ENCODE results near the gene SOX30.

Gene SOX30

DNA sequence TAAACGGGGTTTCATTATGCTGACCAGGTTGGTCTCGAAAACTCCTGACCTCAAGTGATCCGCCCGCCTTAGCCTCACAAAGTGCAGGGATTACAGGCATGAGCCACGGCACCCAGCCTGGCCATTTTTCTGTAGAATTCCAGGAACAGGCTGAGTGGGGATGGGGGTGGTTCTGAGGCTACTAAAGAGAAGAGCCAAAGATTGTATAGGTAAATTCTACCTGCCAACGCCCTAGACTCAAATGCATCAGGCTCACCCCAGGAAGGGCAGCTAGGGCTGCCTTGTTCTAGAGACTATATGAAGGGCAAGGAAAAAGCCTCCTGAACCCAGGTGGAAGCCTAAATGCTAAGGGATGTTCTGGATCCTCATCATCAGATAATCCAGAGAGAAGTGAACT is 17.5 kb upstream of the SOX30 start:
- Histone ChIP-seq H3K9me3 (ENCODE audit: low read depth, low read length) (no peaks in the 10 kb centered on the region), H3K4me3 (no peak overlapping the region), H3K27ac (no peak overlapping the region), H3K36me3 (ENCODE audit: insufficient read depth, low read length) (no peaks in the 10 kb centered on the region), H3K9ac (ENCODE audit: insufficient read length) (no peak overlapping the region)
- DNase-seq (ENCODE audit: low read depth, low spot score), result no peak
- TF ChIP-seq FOXP2 (optimal IDR thresholded peaks at IDR 0.05; ENCODE audit: control extremely low read depth, extremely low read length, insufficient read depth) (no peak), POLR2AphosphoS5 (IDR thresholded peaks at IDR 0.05; ENCODE audit: borderline replicate concordance, low read depth, low read length) (no peak), EZH2 (IDR thresholded peaks at IDR 0.05) (no peak)

DNA sequence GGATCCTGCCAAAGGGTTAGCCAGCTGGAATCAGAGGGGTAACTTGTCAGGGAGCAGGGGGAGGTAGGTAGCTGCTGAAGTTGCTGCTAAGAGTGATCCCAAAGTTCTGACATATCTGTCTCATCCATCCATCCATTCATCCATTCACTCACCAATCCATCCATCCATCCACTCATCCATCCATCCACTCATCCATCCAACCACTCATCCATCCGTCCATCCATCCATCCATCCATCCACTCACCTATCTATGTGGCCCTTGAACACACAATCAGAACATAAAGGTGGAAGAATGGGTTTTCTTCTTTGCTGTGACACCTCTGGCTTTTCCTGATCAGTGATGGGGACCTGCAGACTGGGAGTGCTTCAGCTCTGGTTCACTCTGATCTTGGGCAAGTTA is 16.1 kb upstream of the SOX30 start:
- TF ChIP-seq POLR2AphosphoS5 (IDR thresholded peaks at IDR 0.05; ENCODE audit: borderline replicate concordance, low read depth, low read length) (no peak), EZH2 (IDR thresholded peaks at IDR 0.05) (no peak), FOXP2 (optimal IDR thresholded peaks at IDR 0.05; ENCODE audit: control extremely low read depth, extremely low read length, insufficient read depth) (no peak)

DNA sequence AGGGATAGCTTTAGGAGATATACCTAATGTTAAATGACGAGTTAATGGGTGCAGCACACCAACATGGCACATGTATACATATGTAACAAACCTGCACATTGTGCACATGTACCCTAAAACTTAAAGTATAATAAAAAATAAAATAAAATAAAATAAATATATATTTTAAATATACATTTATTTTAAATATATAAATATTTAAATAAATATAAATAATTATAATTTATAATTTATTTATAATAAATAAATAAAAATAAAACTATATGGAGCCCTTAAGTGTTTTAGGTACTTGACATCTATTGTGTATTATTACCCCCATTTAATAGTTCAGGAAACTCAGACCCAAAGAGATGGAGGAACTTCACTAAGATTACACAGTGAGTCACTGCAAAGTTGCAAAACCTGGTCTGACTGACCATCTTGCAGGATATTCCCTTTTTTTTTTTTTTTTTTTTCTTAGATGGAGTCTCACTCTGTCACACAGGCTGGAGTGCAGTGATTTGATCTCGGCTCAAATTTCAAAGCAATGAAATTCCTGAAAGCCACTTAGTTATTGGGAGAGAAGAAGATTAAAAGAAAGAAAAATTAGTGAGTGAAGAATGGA is 13.3 kb upstream of the SOX30 start:
- H3K9me3 ChIP-seq (ENCODE audit: low read depth, low read length), result no peaks in the 10 kb centered on the region
- no peaks in the 10 kb centered on the region for H3K36me3 ChIP-seq (ENCODE audit: insufficient read depth, low read length)
- no peak for DNase-seq (ENCODE audit: low read depth, low spot score)
- no peak overlapping the region for H3K4me3 ChIP-seq
- TF ChIP-seq EZH2 (IDR thresholded peaks at IDR 0.05), result no peak
- H3K27ac ChIP-seq, result no peak overlapping the region
- H3K9ac ChIP-seq (ENCODE audit: insufficient read length), result no peak overlapping the region

More for the DNA sequence above, 16.1 kb upstream of the SOX30 start:
- no peak overlapping the region for H3K9ac ChIP-seq (ENCODE audit: insufficient read length)
- no peaks in the 10 kb centered on the region for H3K36me3 ChIP-seq (ENCODE audit: insufficient read depth, low read length)
- H3K4me3 ChIP-seq, result no peak overlapping the region
- H3K27ac ChIP-seq, result no peak overlapping the region
- no peaks in the 10 kb centered on the region for H3K9me3 ChIP-seq (ENCODE audit: low read depth, low read length)
- no peak for DNase-seq (ENCODE audit: low read depth, low spot score)

DNA sequence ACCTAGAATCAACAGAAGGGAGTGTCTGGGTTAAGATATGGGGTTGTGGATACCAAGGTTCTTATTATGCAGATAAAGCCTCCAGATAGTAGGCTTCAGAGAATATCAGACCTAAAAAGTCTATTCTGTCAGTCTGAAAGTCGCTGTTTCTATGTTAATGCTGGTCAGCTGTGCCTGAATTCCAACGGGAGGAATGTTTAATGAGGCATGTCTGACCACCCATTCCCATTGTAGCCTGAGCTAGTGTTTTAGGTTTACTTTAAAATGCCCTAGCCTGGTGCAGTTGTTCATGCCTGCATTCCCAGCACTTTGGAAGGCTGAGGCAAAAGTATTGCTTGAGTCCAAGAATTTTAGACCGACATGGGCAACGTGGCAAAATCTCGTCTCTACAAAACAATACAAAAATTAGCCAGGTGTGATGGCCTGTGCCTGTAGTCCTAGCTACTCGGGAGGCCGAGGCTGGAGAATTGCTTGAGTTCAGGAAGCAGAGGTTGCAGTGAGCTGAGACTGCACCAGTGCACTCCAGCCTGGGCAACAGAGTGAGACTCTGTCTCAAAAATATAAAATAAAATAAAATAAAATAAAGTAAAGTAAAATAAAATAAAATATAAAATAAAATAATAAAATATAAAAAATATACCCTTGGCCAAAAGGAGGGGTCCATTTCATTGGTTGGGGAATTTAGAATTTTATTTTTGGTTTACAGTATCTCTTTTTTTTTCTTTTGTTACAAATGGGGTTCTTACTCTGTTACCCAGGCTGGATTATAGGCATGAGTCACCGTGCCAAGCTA is 7.8 kb upstream of the SOX30 start:
- no peaks in the 10 kb centered on the region for H3K36me3 ChIP-seq (ENCODE audit: insufficient read depth, low read length)
- no peak for DNase-seq (ENCODE audit: low read depth, low spot score)
- 0 out of 2 replicates have a peak, but pooled peaks cover 4% of the 10 kb centered on the region for H3K9me3 ChIP-seq (ENCODE audit: low read depth, low read length)
- no peak for TF ChIP-seq FOXP2 (optimal IDR thresholded peaks at IDR 0.05; ENCODE audit: control extremely low read depth, extremely low read length, insufficient read depth)
- no peak for TF ChIP-seq EZH2 (IDR thresholded peaks at IDR 0.05)
- TF ChIP-seq POLR2AphosphoS5 (IDR thresholded peaks at IDR 0.05; ENCODE audit: borderline replicate concordance, low read depth, low read length), result no peak
- no peak overlapping the region for H3K9ac ChIP-seq (ENCODE audit: insufficient read length)
- no peak overlapping the region for H3K27ac ChIP-seq
- H3K4me3 ChIP-seq, result no peak overlapping the region

DNA sequence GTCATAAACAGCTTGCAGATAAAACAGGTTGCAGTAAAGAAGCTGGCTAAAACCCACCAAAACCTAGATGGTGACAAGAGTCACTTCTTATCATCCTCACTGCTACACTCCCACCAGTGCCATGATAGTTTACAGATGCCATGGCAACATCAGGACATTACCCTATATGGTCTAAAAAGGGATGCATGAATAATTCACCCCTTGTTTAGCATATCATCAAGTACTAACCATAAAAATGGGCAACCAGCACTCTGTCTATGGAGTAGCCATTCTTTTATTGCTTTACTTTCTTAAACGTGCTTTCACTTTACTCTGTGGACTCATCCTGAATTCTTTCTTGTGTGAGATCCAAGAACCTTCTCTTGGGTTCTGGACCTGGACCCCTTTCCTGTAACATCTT is 6.7 kb upstream of the SOX30 start:
- Histone ChIP-seq H3K36me3 (ENCODE audit: insufficient read depth, low read length) (no peaks in the 10 kb centered on the region), H3K27ac (no peak overlapping the region), H3K9ac (ENCODE audit: insufficient read length) (no peak overlapping the region), H3K9me3 (ENCODE audit: low read depth, low read length) (0 out of 2 replicates have a peak, but pooled peaks cover 4% of the 10 kb centered on the region), H3K4me3 (no peak overlapping the region)
- no peak for TF ChIP-seq FOXP2 (optimal IDR thresholded peaks at IDR 0.05; ENCODE audit: control extremely low read depth, extremely low read length, insufficient read depth)
- no peak for TF ChIP-seq POLR2AphosphoS5 (IDR thresholded peaks at IDR 0.05; ENCODE audit: borderline replicate concordance, low read depth, low read length)
- TF ChIP-seq EZH2 (IDR thresholded peaks at IDR 0.05), result no peak
- DNase-seq (ENCODE audit: low read depth, low spot score), result no peak

DNA sequence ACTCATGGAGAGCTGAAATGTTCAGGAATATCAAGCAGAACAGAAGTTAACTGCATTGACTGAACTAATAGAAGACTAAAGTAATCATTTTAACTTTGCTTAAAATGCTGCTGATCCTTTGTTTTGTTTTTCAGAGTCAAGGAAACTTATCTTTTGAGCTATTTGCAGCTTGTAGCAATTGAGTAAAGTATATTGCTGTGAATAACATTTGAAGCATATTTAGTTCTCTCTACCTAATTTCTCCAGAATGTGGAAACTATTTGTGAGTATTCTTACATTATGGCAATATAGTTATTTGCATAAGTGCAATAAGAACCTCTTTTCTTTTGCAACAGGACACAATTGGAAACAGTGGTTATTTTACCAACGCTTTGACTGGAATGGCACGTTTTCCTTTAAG is 5.3 kb upstream of the SOX30 start:
- DNase-seq (ENCODE audit: low read depth, low spot score), result no peak
- H3K9me3 ChIP-seq (ENCODE audit: low read depth, low read length), result 0 out of 2 replicates have a peak, but pooled peaks cover 4% of the 10 kb centered on the region
- no peak overlapping the region for H3K4me3 ChIP-seq
- TF ChIP-seq EZH2 (IDR thresholded peaks at IDR 0.05), result no peak
- TF ChIP-seq FOXP2 (optimal IDR thresholded peaks at IDR 0.05; ENCODE audit: control extremely low read depth, extremely low read length, insufficient read depth), result no peak
- TF ChIP-seq POLR2AphosphoS5 (IDR thresholded peaks at IDR 0.05; ENCODE audit: borderline replicate concordance, low read depth, low read length), result no peak
- H3K27ac ChIP-seq, result no peak overlapping the region
- no peak overlapping the region for H3K9ac ChIP-seq (ENCODE audit: insufficient read length)
- H3K36me3 ChIP-seq (ENCODE audit: insufficient read depth, low read length), result no peaks in the 10 kb centered on the region

DNA sequence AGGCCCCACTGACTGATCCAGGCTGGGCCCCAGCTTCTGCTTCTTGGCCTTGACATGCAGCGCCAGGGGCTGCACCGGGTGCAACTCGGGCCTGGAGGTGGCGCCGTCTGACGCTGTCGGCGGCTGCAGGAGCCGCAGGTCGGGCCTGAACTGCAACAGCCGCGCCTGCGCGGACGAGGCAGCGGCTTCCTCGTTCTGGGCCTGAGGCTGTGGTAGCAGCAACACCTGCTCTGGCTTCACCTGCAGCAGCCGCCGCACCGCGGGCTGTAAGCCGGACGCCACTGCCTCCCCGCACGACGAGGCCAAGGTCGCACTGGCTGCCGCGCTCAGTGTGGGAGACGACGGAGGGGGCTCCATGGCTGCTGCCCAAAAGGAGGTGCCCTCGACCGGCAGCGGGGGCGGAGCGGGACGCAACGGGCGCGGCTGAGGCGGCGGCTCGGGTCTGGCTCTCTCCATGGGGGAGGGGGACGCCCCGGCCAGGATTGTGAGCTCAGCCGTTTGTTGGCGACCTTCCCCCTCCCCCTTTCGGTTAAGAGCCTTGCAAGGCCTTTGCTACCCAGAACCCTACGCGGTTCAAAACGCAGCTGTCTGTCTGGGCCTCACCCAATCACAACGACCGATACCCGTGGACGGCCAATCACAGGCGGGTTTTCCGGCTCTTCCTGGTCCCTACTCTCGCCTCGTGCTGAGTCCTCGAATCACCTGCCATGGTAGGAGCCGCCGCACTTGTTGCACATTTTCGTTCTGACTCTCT is 438 bp downstream of the SOX30 start:
- Histone ChIP-seq H3K27ac (no peak overlapping the region), H3K9ac (ENCODE audit: insufficient read length) (no peak overlapping the region), H3K36me3 (ENCODE audit: insufficient read depth, low read length) (no peaks in the 10 kb centered on the region), H3K9me3 (ENCODE audit: low read depth, low read length) (no peaks in the 10 kb centered on the region), H3K4me3 (no peak overlapping the region)
- TF ChIP-seq POLR2AphosphoS5 (IDR thresholded peaks at IDR 0.05; ENCODE audit: borderline replicate concordance, low read depth, low read length), result no peak
- no peak for TF ChIP-seq EZH2 (IDR thresholded peaks at IDR 0.05)
- no peak for TF ChIP-seq FOXP2 (optimal IDR thresholded peaks at IDR 0.05; ENCODE audit: control extremely low read depth, extremely low read length, insufficient read depth)
- DNase-seq (ENCODE audit: low read depth, low spot score), result no peak

DNA sequence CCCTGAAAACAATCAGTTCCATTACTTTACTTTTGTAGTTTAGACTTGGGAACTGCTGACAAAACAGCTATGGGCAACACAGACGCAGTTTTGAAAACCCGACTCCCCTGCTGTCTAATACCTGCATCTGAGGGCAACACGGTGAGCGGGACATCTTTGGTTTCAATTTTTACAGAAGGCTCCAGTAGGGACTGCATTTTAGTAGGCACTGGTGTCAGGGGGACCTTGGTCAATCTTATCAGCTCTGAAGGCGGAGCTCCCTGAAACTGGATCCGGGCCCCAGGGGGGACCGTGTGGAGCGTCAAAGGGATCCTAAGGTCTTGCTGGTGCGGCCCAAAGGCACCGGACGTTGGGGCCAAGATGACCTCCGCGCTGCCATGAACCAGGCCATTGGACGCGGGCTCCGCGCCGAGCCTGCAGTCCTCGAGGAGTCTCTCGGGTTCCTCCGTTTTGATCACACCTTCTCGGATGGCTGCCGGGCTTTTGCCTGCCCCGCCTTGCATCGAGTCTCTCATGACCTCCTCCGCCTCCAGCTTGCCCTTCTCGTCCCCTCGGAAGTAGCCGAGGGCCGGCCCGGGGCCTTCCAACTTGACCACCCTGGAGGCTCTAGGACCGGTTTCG is 1.1 kb downstream of the SOX30 start:
- Histone ChIP-seq H3K4me3 (no peak overlapping the region), H3K36me3 (ENCODE audit: insufficient read depth, low read length) (no peaks in the 10 kb centered on the region), H3K9ac (ENCODE audit: insufficient read length) (no peak overlapping the region), H3K27ac (no peak overlapping the region), H3K9me3 (ENCODE audit: low read depth, low read length) (no peaks in the 10 kb centered on the region)
- no peak for DNase-seq (ENCODE audit: low read depth, low spot score)
- TF ChIP-seq POLR2AphosphoS5 (IDR thresholded peaks at IDR 0.05; ENCODE audit: borderline replicate concordance, low read depth, low read length) (no peak), FOXP2 (optimal IDR thresholded peaks at IDR 0.05; ENCODE audit: control extremely low read depth, extremely low read length, insufficient read depth) (no peak), EZH2 (IDR thresholded peaks at IDR 0.05) (no peak)

Data from SK-N-MC (cell line).